Stomach (tissue), 4 donors: ENCODE measurements around the gene PTGS1.

ENCODE experiments used
- POLR2AphosphoS5 ChIP-seq, 3 donors: sonication (generic); formaldehyde crosslinking; IDR thresholded peaks; one replicate each; pipeline ENCODE4 v1.6.1; 2016; ENCODE audit warnings: antibody characterized with exemption in 3 of 3
- TF ChIP-seq, protein P1 (sequence below), 7 experiments: fragments of 450-650 bp in 4 of 7; fragments of 200-600 bp in 3 of 7; sonication (generic) in 3 of 7; IDR thresholded peaks; one replicate each; pipeline ENCODE4 v1.5.1; 2016 to 2019; ENCODE audit warnings: antibody characterized with exemption in 7 of 7, control low read depth in 2 of 7, mild to moderate bottlenecking in 1 of 7

- TF ChIP-seq, protein P1, sequence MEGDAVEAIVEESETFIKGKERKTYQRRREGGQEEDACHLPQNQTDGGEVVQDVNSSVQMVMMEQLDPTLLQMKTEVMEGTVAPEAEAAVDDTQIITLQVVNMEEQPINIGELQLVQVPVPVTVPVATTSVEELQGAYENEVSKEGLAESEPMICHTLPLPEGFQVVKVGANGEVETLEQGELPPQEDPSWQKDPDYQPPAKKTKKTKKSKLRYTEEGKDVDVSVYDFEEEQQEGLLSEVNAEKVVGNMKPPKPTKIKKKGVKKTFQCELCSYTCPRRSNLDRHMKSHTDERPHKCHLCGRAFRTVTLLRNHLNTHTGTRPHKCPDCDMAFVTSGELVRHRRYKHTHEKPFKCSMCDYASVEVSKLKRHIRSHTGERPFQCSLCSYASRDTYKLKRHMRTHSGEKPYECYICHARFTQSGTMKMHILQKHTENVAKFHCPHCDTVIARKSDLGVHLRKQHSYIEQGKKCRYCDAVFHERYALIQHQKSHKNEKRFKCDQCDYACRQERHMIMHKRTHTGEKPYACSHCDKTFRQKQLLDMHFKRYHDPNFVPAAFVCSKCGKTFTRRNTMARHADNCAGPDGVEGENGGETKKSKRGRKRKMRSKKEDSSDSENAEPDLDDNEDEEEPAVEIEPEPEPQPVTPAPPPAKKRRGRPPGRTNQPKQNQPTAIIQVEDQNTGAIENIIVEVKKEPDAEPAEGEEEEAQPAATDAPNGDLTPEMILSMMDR (IDR thresholded peaks at IDR 0.05): no peak
- TF ChIP-seq POLR2AphosphoS5 (IDR thresholded peaks at IDR 0.05): no peak
Measured at GRCh38 chr9:122334916-122335315, 35.9 kb upstream of the PTGS1 start.
